HepG2 (cell line): ENCODE measurements around the gene TBL2. TPM values are rescaled to one million over a fixed set of nuclear protein-coding genes. Genes with fewer than 3 reads are reported as not detected.

Experiments
- ATF1 ChIP-seq: IDR thresholded peaks from 2 replicates; pipeline ENCODE4 v1.6.1; 2016; ENCODE audit warnings: mild to moderate bottlenecking, control low read depth
- CCDC6 ChIP-seq: sonication (generic); formaldehyde crosslinking; IDR thresholded peaks from 2 replicates; pipeline ENCODE4 v1.8.1; 2022; ENCODE audit warnings: mild to moderate bottlenecking, missing genetic modification reagents, moderate library complexity
- DPF2 ChIP-seq: sonication (generic); formaldehyde crosslinking; IDR thresholded peaks from 2 replicates; pipeline ENCODE4 v1.4.0; 2020; ENCODE audit warnings: mild to moderate bottlenecking, low read depth, missing genetic modification reagents, borderline replicate concordance
- HES4 ChIP-seq: sonication (generic); formaldehyde crosslinking; IDR thresholded peaks from 2 replicates; pipeline ENCODE4 v1.9.0; 2021; ENCODE audit warnings: mild to moderate bottlenecking, missing genetic modification reagents, borderline replicate concordance
- HHEX ChIP-seq: IDR thresholded peaks from 2 replicates; pipeline ENCODE4 v1.6.1; 2016; ENCODE audit warnings: control low read depth
- HNRNPL ChIP-seq: fragments of 200-400 bp; formaldehyde crosslinking; IDR thresholded peaks from 2 replicates; pipeline ENCODE4 v1.6.1; 2017; ENCODE audit warnings: mild to moderate bottlenecking, low read depth, low read length
- JUN ChIP-seq: sonication (generic); formaldehyde crosslinking; IDR thresholded peaks from 2 replicates; pipeline ENCODE4 v1.4.0; 2020; ENCODE audit warnings: mild to moderate bottlenecking, missing genetic modification reagents
- MIER2 ChIP-seq: IDR thresholded peaks from 2 replicates; pipeline ENCODE4 v1.6.1; 2016; ENCODE audit warnings: missing biosample characterization, missing genetic modification reagents
- MLLT10 ChIP-seq: sonication (generic); formaldehyde crosslinking; IDR thresholded peaks from 2 replicates; pipeline ENCODE4 v1.4.0; 2020; ENCODE audit warnings: missing genetic modification reagents
- NCOA2 ChIP-seq: sonication (generic); formaldehyde crosslinking; IDR thresholded peaks from 2 replicates; pipeline ENCODE4 v1.8.0; 2022; ENCODE audit warnings: inconsistent platforms
- ONECUT2 ChIP-seq: sonication (generic); formaldehyde crosslinking; IDR thresholded peaks from 2 replicates; pipeline ENCODE4 v1.4.0; 2020; ENCODE audit warnings: missing genetic modification reagents
- SAFB2 ChIP-seq: sonication (generic); formaldehyde crosslinking; IDR thresholded peaks from 2 replicates; pipeline ENCODE4 v1.5.1; 2020; ENCODE audit warnings: missing genetic modification reagents, low read depth, mild to moderate bottlenecking, borderline replicate concordance
- SUZ12 ChIP-seq: fragments of 150-350 bp; IDR thresholded peaks from 2 replicates; pipeline ENCODE4 v1.6.1; 2014; ENCODE audit warnings: low read depth, low read length
- TEAD2 ChIP-seq: sonication (generic); formaldehyde crosslinking; IDR thresholded peaks from 2 replicates; pipeline ENCODE4 v1.9.0; 2021; ENCODE audit warnings: missing genetic modification reagents
- TOPORS ChIP-seq: sonication (generic); formaldehyde crosslinking; IDR thresholded peaks from 2 replicates; pipeline ENCODE4 v1.8.0; 2023; ENCODE audit warnings: mild to moderate bottlenecking, missing genetic modification reagents
- ZFP36L2 ChIP-seq: sonication (generic); formaldehyde crosslinking; IDR thresholded peaks from 2 replicates; pipeline ENCODE4 v1.4.0; 2020; ENCODE audit warnings: missing genetic modification reagents
- ZIK1 ChIP-seq: sonication (generic); formaldehyde crosslinking; IDR thresholded peaks from 2 replicates; pipeline ENCODE4 v1.5.0; 2020; ENCODE audit warnings: mild to moderate bottlenecking, low read depth, missing genetic modification reagents, borderline replicate concordance
- ZMYM4 ChIP-seq: sonication (generic); formaldehyde crosslinking; IDR thresholded peaks from 2 replicates; pipeline ENCODE4 v1.8.1; 2023; ENCODE audit warnings: mild to moderate bottlenecking, missing genetic modification reagents
- ZNF232 ChIP-seq: sonication (generic); formaldehyde crosslinking; IDR thresholded peaks from 2 replicates; pipeline ENCODE4 v1.4.0; 2020; ENCODE audit warnings: missing genetic modification reagents, borderline replicate concordance
- ZNF235 ChIP-seq: sonication (generic); formaldehyde crosslinking; IDR thresholded peaks from 2 replicates; pipeline ENCODE4 v1.8.1; 2023; ENCODE audit warnings: mild to moderate bottlenecking, missing genetic modification reagents, borderline replicate concordance
- ZNF33B ChIP-seq: sonication (generic); formaldehyde crosslinking; IDR thresholded peaks from 2 replicates; pipeline ENCODE4 v1.5.1; 2020; ENCODE audit warnings: mild to moderate bottlenecking, missing genetic modification reagents
- ZNF350 ChIP-seq: sonication (generic); formaldehyde crosslinking; IDR thresholded peaks from 2 replicates; pipeline ENCODE4 v1.4.0; 2020; ENCODE audit warnings: mild to moderate bottlenecking, low read depth, missing genetic modification reagents, borderline replicate concordance
- ZNF543 ChIP-seq: sonication (generic); formaldehyde crosslinking; IDR thresholded peaks from 2 replicates; pipeline ENCODE4 v1.4.0; 2020; ENCODE audit warnings: mild to moderate bottlenecking, missing genetic modification reagents
- ZNF558 ChIP-seq: sonication (generic); formaldehyde crosslinking; IDR thresholded peaks from 2 replicates; pipeline ENCODE4 v1.9.0; 2022; ENCODE audit warnings: mild to moderate bottlenecking, missing genetic modification reagents, borderline replicate concordance
- ZNF713 ChIP-seq: sonication (generic); formaldehyde crosslinking; IDR thresholded peaks from 2 replicates; pipeline ENCODE4 v1.4.0; 2020; ENCODE audit warnings: mild to moderate bottlenecking, missing genetic modification reagents
- polyA plus RNA-seq, 8 experiments: library from polyadenylated mRNA; depleted of rRNA in 3 of 8; stranded (reverse) in 7 of 8; unstranded in 1 of 8; fragments of >200 nt; fragmentation: Illumina TruSeq in 4 of 8; extraction: Trizol in 4 of 8; gene quantifications; 2 replicates each; pipeline versions ENCODE4 v1.2.1 to v1.2.3, GENCODE V29; 2011 to 2016; ENCODE audit warnings: low read depth in 4 of 8, missing spikeins in 1 of 8, mixed read lengths in 1 of 8; ENCODE audit not compliant: insufficient read depth in 1 of 8
- total RNA-seq, 5 experiments: library from RNA; depleted of rRNA; stranded (reverse); fragments of >200 nt; fragmentation: Illumina TruSeq; extraction: Trizol; gene quantifications; 2 replicates each; pipeline ENCODE4 v1.2.3, GENCODE V29; 2016; ENCODE audit warnings: low read depth in 1 of 5
- TF ChIP-seq, protein P1 (sequence below): sonication (generic); formaldehyde crosslinking; IDR thresholded peaks from 2 replicates; pipeline ENCODE4 v1.5.1; 2020; ENCODE audit warnings: missing genetic modification reagents, mild to moderate bottlenecking, borderline replicate concordance
- TF ChIP-seq, protein P2 (sequence below): sonication (generic); formaldehyde crosslinking; IDR thresholded peaks from 2 replicates; pipeline ENCODE4 v1.4.0; 2020; ENCODE audit warnings: missing genetic modification reagents
- TF ChIP-seq, protein P3 (sequence below): IDR thresholded peaks from 2 replicates; pipeline ENCODE4 v1.6.1; 2016

Gene TBL2
- total and polyA plus RNA-seq, 2 of the 13 experiments (the other 11 are each of a cell fraction or from before 2014, with no cell fraction given): 43.4 to 47.2 TPM

DNA sequence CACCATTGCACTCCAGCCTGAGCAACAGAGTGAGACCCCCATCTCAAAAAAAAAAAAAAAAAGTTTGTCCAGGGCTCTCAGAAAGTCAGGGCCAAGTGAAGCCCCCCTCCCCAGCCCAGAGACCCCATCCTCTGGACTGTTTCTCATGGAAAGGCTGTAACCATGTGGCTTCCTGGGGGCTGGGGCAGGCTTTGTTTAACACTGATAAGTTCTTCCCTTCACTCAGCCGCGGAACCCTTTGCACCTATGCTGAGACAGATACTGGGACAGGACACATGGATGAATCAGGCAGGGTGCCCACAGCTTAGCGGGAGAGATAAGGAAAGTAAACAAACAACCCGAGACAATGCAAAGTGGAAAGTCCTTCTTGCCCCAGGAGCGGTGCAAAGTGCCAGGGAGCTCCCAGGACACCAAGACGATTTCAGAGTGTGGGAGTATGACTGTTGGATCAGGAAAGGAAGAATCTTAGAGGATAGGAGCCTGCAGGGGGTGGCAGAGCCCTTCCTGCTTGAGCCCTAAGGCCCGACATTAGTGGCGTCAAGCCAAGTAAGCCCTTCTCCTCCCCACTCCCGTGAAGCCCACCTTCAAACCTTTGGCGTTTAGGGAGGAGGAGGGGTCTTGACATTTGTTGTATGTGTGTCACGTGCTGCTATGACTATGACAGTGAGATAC is 34.4 kb upstream of the TBL2 start (continued):
- TF ChIP-seq, protein P1, sequence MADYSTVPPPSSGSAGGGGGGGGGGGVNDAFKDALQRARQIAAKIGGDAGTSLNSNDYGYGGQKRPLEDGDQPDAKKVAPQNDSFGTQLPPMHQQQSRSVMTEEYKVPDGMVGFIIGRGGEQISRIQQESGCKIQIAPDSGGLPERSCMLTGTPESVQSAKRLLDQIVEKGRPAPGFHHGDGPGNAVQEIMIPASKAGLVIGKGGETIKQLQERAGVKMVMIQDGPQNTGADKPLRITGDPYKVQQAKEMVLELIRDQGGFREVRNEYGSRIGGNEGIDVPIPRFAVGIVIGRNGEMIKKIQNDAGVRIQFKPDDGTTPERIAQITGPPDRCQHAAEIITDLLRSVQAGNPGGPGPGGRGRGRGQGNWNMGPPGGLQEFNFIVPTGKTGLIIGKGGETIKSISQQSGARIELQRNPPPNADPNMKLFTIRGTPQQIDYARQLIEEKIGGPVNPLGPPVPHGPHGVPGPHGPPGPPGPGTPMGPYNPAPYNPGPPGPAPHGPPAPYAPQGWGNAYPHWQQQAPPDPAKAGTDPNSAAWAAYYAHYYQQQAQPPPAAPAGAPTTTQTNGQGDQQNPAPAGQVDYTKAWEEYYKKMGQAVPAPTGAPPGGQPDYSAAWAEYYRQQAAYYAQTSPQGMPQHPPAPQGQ (CRISPR knock-in tag): no peak
- TF ChIP-seq ZNF235 (CRISPR knock-in tag): no peak
- no peak for TF ChIP-seq ZFP36L2 (CRISPR knock-in tag)
- no peak; the same call in 1 of the 2 replicates for TF ChIP-seq SAFB2 (CRISPR knock-in tag)
- peak; percentile 25; the same call in 1 of the 2 replicates for TF ChIP-seq ONECUT2
- TF ChIP-seq MLLT10 (CRISPR knock-in tag): no peak; the same call in 1 of the 2 replicates
- TF ChIP-seq ZNF543 (CRISPR knock-in tag): no peak
- no peak; the same call in 1 of the 2 replicates for TF ChIP-seq CCDC6 (CRISPR knock-in tag)
- peak; percentile 50; the same call in 1 of the 2 replicates for TF ChIP-seq ZIK1 (CRISPR knock-in tag)
- no peak for TF ChIP-seq ZNF558
- peak; percentile 86; the same call in 1 of the 2 replicates for TF ChIP-seq ZNF232 (CRISPR knock-in tag)
- TF ChIP-seq ZMYM4 (CRISPR knock-in tag): peak; percentile 75
- no peak for TF ChIP-seq SUZ12
- TF ChIP-seq TEAD2: no peak
- peak; percentile 86 for TF ChIP-seq HHEX (CRISPR knock-in tag)
- TF ChIP-seq ZNF713: no peak
- peak; percentile 82; the same call in 1 of the 2 replicates for TF ChIP-seq ZNF350
- TF ChIP-seq ZNF33B (CRISPR knock-in tag): no peak
- TF ChIP-seq, protein P2, sequence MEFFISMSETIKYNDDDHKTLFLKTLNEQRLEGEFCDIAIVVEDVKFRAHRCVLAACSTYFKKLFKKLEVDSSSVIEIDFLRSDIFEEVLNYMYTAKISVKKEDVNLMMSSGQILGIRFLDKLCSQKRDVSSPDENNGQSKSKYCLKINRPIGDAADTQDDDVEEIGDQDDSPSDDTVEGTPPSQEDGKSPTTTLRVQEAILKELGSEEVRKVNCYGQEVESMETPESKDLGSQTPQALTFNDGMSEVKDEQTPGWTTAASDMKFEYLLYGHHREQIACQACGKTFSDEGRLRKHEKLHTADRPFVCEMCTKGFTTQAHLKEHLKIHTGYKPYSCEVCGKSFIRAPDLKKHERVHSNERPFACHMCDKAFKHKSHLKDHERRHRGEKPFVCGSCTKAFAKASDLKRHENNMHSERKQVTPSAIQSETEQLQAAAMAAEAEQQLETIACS (CRISPR knock-in tag): no peak
- TF ChIP-seq NCOA2 (CRISPR knock-in tag): peak; percentile 95
- TF ChIP-seq MIER2 (CRISPR knock-in tag): peak; percentile 74; the same call in 1 of the 2 replicates
- TF ChIP-seq JUN: no peak; the same call in 1 of the 2 replicates
- 0 out of 2 replicates have a peak, but pooled peaks have one; percentile 25 for TF ChIP-seq HNRNPL
- TF ChIP-seq DPF2 (CRISPR knock-in tag): peak; percentile 95
- no peak for TF ChIP-seq HES4 (CRISPR knock-in tag)
- TF ChIP-seq, protein P3, sequence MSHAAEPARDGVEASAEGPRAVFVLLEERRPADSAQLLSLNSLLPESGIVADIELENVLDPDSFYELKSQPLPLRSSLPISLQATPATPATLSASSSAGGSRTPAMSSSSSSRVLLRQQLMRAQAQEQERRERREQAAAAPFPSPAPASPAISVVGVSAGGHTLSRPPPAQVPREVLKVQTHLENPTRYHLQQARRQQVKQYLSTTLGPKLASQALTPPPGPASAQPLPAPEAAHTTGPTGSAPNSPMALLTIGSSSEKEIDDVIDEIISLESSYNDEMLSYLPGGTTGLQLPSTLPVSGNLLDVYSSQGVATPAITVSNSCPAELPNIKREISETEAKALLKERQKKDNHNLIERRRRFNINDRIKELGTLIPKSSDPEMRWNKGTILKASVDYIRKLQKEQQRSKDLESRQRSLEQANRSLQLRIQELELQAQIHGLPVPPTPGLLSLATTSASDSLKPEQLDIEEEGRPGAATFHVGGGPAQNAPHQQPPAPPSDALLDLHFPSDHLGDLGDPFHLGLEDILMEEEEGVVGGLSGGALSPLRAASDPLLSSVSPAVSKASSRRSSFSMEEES (CRISPR knock-in tag): peak; percentile 92; the same call in 1 of the 2 replicates
- TF ChIP-seq ATF1 (CRISPR knock-in tag): no peak; the same call in 1 of the 2 replicates
- TF ChIP-seq TOPORS (CRISPR knock-in tag): peak; percentile 82
